Choroid plexus epithelial cell (primary cell): ENCODE results near the gene NTRK1.

Source experiments
- DNase-seq: peaks from one replicate; pipeline ENCODE4 v3.0.0-alpha.2; 2010; ENCODE audit warnings: low read depth
- H3K4me3 ChIP-seq: 2 replicates; pipeline ENCODE4 v1.5.1; 2011; ENCODE audit warnings: low read depth, mild to moderate bottlenecking, control low read depth, low read length, moderate library complexity
- CTCF ChIP-seq: conservative IDR thresholded peaks from 2 replicates; pipeline ENCODE4 v1.5.1; 2011; ENCODE audit warnings: low read depth, mild to moderate bottlenecking, control low read depth, inconsistent platforms, low read length, moderate library complexity

Gene NTRK1

DNA sequence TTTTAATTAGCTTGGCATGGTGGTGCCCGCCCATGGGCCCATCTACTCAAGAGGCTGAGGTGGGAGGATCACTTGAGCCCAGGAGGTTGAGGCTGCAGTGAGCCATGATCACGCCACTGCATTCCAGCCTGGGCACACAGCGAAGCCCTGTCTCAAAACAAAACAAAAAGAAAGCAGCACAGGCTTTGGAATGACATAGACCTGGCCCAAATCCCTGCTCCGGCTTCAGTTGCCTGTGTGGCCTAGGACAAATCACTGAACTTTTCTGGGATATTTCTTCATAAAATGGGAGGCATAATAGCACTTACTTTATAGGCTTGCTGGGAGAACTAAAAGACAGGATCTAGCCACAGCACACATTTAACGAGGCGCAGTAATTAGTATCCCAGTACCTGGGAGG is 35.3 kb downstream of the NTRK1 start:
- TF ChIP-seq CTCF = no peak
- no peak for DNase-seq
- H3K4me3 ChIP-seq = no peak overlapping the region

GRCh38 chr1:156896490-156897033 is 35.9 kb downstream of the NTRK1 start:
- peak; percentile 69 for DNase-seq
- TF ChIP-seq CTCF = no peak
- H3K4me3 ChIP-seq = no peak overlapping the region

GRCh38 chr1:156897078-156897825 is 36.6 kb downstream of the NTRK1 start:
- DNase-seq = peak; percentile 66
- TF ChIP-seq CTCF = no peak
- H3K4me3 ChIP-seq = no peak overlapping the region

DNA sequence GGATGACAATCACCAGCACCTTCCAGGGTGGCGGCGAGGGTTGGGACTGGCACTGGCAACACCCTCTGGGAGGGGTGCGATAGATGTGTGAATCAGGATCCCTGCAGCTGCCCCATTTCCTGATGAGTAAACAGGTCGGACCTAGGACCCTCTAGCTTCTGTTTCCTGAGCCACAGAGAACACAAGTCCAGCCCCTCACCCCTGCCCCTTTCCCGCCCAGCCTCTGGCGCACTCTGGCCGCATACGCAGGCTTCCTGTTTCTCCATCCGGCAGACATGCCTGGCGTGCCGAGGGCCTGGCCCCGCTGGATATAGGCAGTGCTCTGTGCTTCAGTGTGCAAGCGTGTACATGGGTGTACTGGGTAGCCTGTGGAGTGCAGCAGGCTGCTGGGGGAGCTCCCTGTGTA is 37.5 kb downstream of the NTRK1 start:
- no peak overlapping the region for H3K4me3 ChIP-seq
- DNase-seq = peak; percentile 86
- TF ChIP-seq CTCF = no peak

- no peak overlapping the region for H3K4me3 ChIP-seq
- TF ChIP-seq CTCF = no peak
- no peak for DNase-seq
Observed at GRCh38 chr1:156898971-156899664, 38.5 kb downstream of the NTRK1 start.

- DNase-seq = peak; percentile 87
- H3K4me3 ChIP-seq = no peak overlapping the region
- TF ChIP-seq CTCF = no peak
Observed at GRCh38 chr1:156899956-156900718, 39.5 kb downstream of the NTRK1 start.
